Measurements from ENCODE around the gene PPP5C. TPM values are rescaled to one million over a fixed set of nuclear protein-coding genes. Genes with fewer than 3 reads are reported as not detected.
A peak's percentile ranks its signal among the peaks of the same experiment; 100 is the strongest.

Gene PPP5C
- total and polyA plus RNA-seq, 2 of the 13 experiments (the other 11 are each of a cell fraction or from before 2014, with no cell fraction given) = 41.6 to 67.9 TPM

GRCh38 chr19:46353730-46354528 lies 7.0 kb downstream of the PPP5C start:
- whole genome bisulfite sequencing (ENCODE audit: low lambda C conversion rate) = 97% methylated on average over 25 of the region's 28 CpGs
- Histone ChIP-seq H2AFZ (ENCODE audit: low read length) (no peak overlapping the region), H3K36me3 (replicated peaks in 1 of 2; ENCODE audit: control insufficient read depth in 1 of 2, insufficient read depth in 2 of 2, low read length in 2 of 2) (peaks cover 13 to 56% of the 10 kb centered on the region in 2 experiments), H3K4me1 (ENCODE audit: insufficient read depth, low read length) (peaks cover 81% of the 10 kb centered on the region), H3K79me2 (ENCODE audit: insufficient read depth, low read length) (peaks cover 31% of the 10 kb centered on the region), H3K9me3 (ENCODE audit: low read length) (no peaks in the 10 kb centered on the region), H4K20me1 (ENCODE audit: insufficient read depth, low read length) (no peaks in the 10 kb centered on the region), H3K9ac (ENCODE audit: insufficient read depth, low read depth, low read length) (no peak overlapping the region), H3K4me2 (ENCODE audit: low read depth, low read length) (no peak overlapping the region), H3K27me3 (ENCODE audit: control insufficient read depth in 1 of 2, insufficient read depth in 2 of 2, low read length in 2 of 2) (no peaks in the 10 kb centered on the region), H3K27ac (ENCODE audit: extremely low read length, insufficient read depth, low read length) (no peak overlapping the region), H3K4me3 (replicated peaks in 1 of 3; ENCODE audit: insufficient read depth in 1 of 3, low read depth in 2 of 3, low read length in 3 of 3) (no peak overlapping the region)
- FAIRE-seq (no peak), DNase-seq (ENCODE audit: low spot score) (no peak), ATAC-seq (no peak)
- intact Hi-C loops (cut with micrococcal nuclease; ENCODE audit: unreplicated experiment) = no loop called here
- in situ Hi-C loops (cut with HindIII; ENCODE audit: extremely low pct_ligation_motif_present, low pct_unique_long_range_greater_than_20kb) = no loop called here
- POLR2A ChIA-PET = no interaction called here
- CTCF ChIA-PET (ENCODE audit: low intra/inter-chr PET ratio, low total read pairs) = no interaction called here
- no TSS peak for BruUV-seq (replicated peaks)
- TF ChIP-seq AGO2 (optimal IDR thresholded peaks at IDR 0.05; ENCODE audit: low read depth, low read length) = peak; percentile 29
- no peak for TF ChIP-seq ZNF230 (CRISPR knock-in tag; IDR thresholded peaks at IDR 0.05)
- no peak for TF ChIP-seq ZNF839 (CRISPR knock-in tag; IDR thresholded peaks at IDR 0.05; ENCODE audit: borderline replicate concordance)

GRCh38 chr19:46355234-46356148 lies 8.6 kb downstream of the PPP5C start:
- no peak overlapping the region for H2AFZ ChIP-seq (ENCODE audit: low read length)
- peak overlapping the region; percentile 67 for H3K27ac ChIP-seq (ENCODE audit: extremely low read length, insufficient read depth, low read length)
- TF ChIP-seq DMAP1 (CRISPR knock-in tag; IDR thresholded peaks at IDR 0.05) (peak; percentile 44; the same call in 1 of the 2 replicates), BCLAF1 (IDR thresholded peaks at IDR 0.05) (no peak), SOX13 (IDR thresholded peaks at IDR 0.05) (no peak), SOX13 (CRISPR knock-in tag; conservative IDR thresholded peaks at IDR 0.05 in 1 of 2, IDR thresholded peaks at IDR 0.05 in 1 of 2) (peak in 1 of 2 experiments; percentile 25; a peak in 1 of 4 replicates), MIER2 (CRISPR knock-in tag; IDR thresholded peaks at IDR 0.05) (peak; percentile 29; the same call in 1 of the 2 replicates), ZNF354B (CRISPR knock-in tag; IDR thresholded peaks at IDR 0.05) (no peak), CHCHD3 (CRISPR knock-in tag; IDR thresholded peaks at IDR 0.05) (peak; percentile 63; the same call in 1 of the 2 replicates), HOXA3 (CRISPR knock-in tag; IDR thresholded peaks at IDR 0.05) (peak; percentile 65; the same call in 1 of the 2 replicates), ZNF331 (CRISPR knock-in tag; IDR thresholded peaks at IDR 0.05) (peak; percentile 50; the same call in 1 of the 2 replicates), NR2C2 (CRISPR knock-in tag; IDR thresholded peaks at IDR 0.05; ENCODE audit: borderline replicate concordance) (peak; percentile 38; the same call in 1 of the 2 replicates)

More at GRCh38 chr19:46355234-46356148, 8.6 kb downstream of the PPP5C start:
- intact Hi-C loops (cut with micrococcal nuclease; ENCODE audit: unreplicated experiment) = no loop called here
- POLR2A ChIA-PET = interaction anchor here (1.1 to 1.2 kb wide), 3 partner anchors 8 to 55 kb away, joined by 4 to 5 read pairs (median 4); partner anchors contain the start of gene PPP5C
- peaks cover 13 to 58% of the 10 kb centered on the region in 2 experiments for H3K36me3 ChIP-seq (replicated peaks in 1 of 2; ENCODE audit: control insufficient read depth in 1 of 2, insufficient read depth in 2 of 2, low read length in 2 of 2)
- CTCF ChIA-PET (ENCODE audit: low intra/inter-chr PET ratio, low total read pairs) = no interaction called here
- no peaks in the 10 kb centered on the region for H3K9me3 ChIP-seq (ENCODE audit: low read length)
- in situ Hi-C loops (cut with HindIII; ENCODE audit: extremely low pct_ligation_motif_present, low pct_unique_long_range_greater_than_20kb) = no loop called here
- H3K9ac ChIP-seq (ENCODE audit: insufficient read depth, low read depth, low read length) = peak overlapping the region; percentile 44; the same call in 1 of the 2 replicates
- H3K4me2 ChIP-seq (ENCODE audit: low read depth, low read length) = peak overlapping the region; percentile 55
- peak; percentile 75 for FAIRE-seq
- no peaks in the 10 kb centered on the region for H3K27me3 ChIP-seq (ENCODE audit: control insufficient read depth in 1 of 2, insufficient read depth in 2 of 2, low read length in 2 of 2)
- no peaks in the 10 kb centered on the region for H4K20me1 ChIP-seq (ENCODE audit: insufficient read depth, low read length)
- H3K79me2 ChIP-seq (ENCODE audit: insufficient read depth, low read length) = peaks cover 20% of the 10 kb centered on the region
- DNase-seq (ENCODE audit: low spot score) = peak; percentile 83
- H3K4me1 ChIP-seq (ENCODE audit: insufficient read depth, low read length) = peaks cover 66% of the 10 kb centered on the region
- BruUV-seq (replicated peaks) = no TSS peak
- 54% methylated on average over 13 of the region's 23 CpGs for WGBS (ENCODE audit: low lambda C conversion rate)
- peak overlapping the region in 1 of 3 experiments; percentile 23; a peak in 1 of 6 replicates for H3K4me3 ChIP-seq (replicated peaks in 1 of 3; ENCODE audit: insufficient read depth in 1 of 3, low read depth in 2 of 3, low read length in 3 of 3)
- peak; percentile 94 for ATAC-seq
